ENCODE measurements around the gene TRIAP1.

The TRIAP1 gene

GRCh38 chr12:120408771-120409170, 37.4 kb downstream of the TRIAP1 start:
- Mint-ChIP-seq H3K4me1 (no peaks in the 10 kb centered on the region), H3K27ac (ENCODE audit: low read depth) (no peak overlapping the region), H3K27me3 (peaks cover 10% of the 10 kb centered on the region), H3K9me3 (no peaks in the 10 kb centered on the region), H3K36me3 (ENCODE audit: insufficient read depth) (no peaks in the 10 kb centered on the region), H3K4me3 (no peak overlapping the region)
- ATAC-seq (replicated peaks; ENCODE audit: extremely low read depth, poor library complexity, severe bottlenecking) (no peak), DNase-seq (ENCODE audit: low spot score in 2 of 2) (no peak)

- peaks cover 13% of the 10 kb centered on the region for H3K27me3 Mint-ChIP-seq
- H3K27ac Mint-ChIP-seq (ENCODE audit: low read depth): no peak overlapping the region
- H3K4me1 Mint-ChIP-seq: no peaks in the 10 kb centered on the region
- no peak overlapping the region for H3K4me3 Mint-ChIP-seq
- no peaks in the 10 kb centered on the region for H3K9me3 Mint-ChIP-seq
- H3K36me3 Mint-ChIP-seq (ENCODE audit: insufficient read depth): no peaks in the 10 kb centered on the region
- ATAC-seq (replicated peaks; ENCODE audit: extremely low read depth, poor library complexity, severe bottlenecking) (no peak), DNase-seq (ENCODE audit: low spot score in 2 of 2) (no peak)
These were observed 39.6 kb downstream of the TRIAP1 start for GRCh38 chr12:120406553-120406952.

GRCh38 chr12:120406069-120406468, 40.1 kb downstream of the TRIAP1 start:
- DNase-seq (ENCODE audit: low spot score in 2 of 2): no peak
- Mint-ChIP-seq H3K27ac (ENCODE audit: low read depth) (no peak overlapping the region), H3K4me3 (no peak overlapping the region), H3K9me3 (no peaks in the 10 kb centered on the region), H3K4me1 (no peaks in the 10 kb centered on the region), H3K36me3 (ENCODE audit: insufficient read depth) (no peaks in the 10 kb centered on the region), H3K27me3 (peaks cover 13% of the 10 kb centered on the region)
- no peak for ATAC-seq (replicated peaks; ENCODE audit: extremely low read depth, poor library complexity, severe bottlenecking)

- ATAC-seq (replicated peaks; ENCODE audit: extremely low read depth, poor library complexity, severe bottlenecking): no peak
- Mint-ChIP-seq H3K27ac (ENCODE audit: low read depth) (no peak overlapping the region), H3K4me3 (no peak overlapping the region), H3K27me3 (peaks cover 23% of the 10 kb centered on the region), H3K36me3 (ENCODE audit: insufficient read depth) (no peaks in the 10 kb centered on the region), H3K4me1 (no peaks in the 10 kb centered on the region), H3K9me3 (no peaks in the 10 kb centered on the region)
- no peak for DNase-seq (ENCODE audit: low spot score in 2 of 2)
These were observed 41.9 kb downstream of the TRIAP1 start for GRCh38 chr12:120404271-120404670.

- Mint-ChIP-seq H3K36me3 (ENCODE audit: insufficient read depth) (no peaks in the 10 kb centered on the region), H3K27me3 (peaks cover 23% of the 10 kb centered on the region), H3K4me1 (no peaks in the 10 kb centered on the region)
These were observed 42.3 kb downstream of the TRIAP1 start for GRCh38 chr12:120403869-120404268.

GRCh38 chr12:120402217-120402616, 44.0 kb downstream of the TRIAP1 start:
- H3K27me3 Mint-ChIP-seq: peaks cover 34% of the 10 kb centered on the region
- H3K27ac Mint-ChIP-seq (ENCODE audit: low read depth): no peak overlapping the region

More at GRCh38 chr12:120403869-120404268, 42.3 kb downstream of the TRIAP1 start:
- DNase-seq (ENCODE audit: low spot score in 2 of 2): no peak
- H3K9me3 Mint-ChIP-seq: no peaks in the 10 kb centered on the region
- no peak overlapping the region for H3K27ac Mint-ChIP-seq (ENCODE audit: low read depth)
- ATAC-seq (replicated peaks; ENCODE audit: extremely low read depth, poor library complexity, severe bottlenecking): no peak
- no peak overlapping the region for H3K4me3 Mint-ChIP-seq

GRCh38 chr12:120399531-120399930, 46.7 kb downstream of the TRIAP1 start:
- Mint-ChIP-seq H3K36me3 (ENCODE audit: insufficient read depth) (peaks cover 2% of the 10 kb centered on the region), H3K27me3 (peaks cover 59% of the 10 kb centered on the region), H3K27ac (ENCODE audit: low read depth) (no peak overlapping the region), H3K4me3 (no peak overlapping the region), H3K9me3 (no peaks in the 10 kb centered on the region), H3K4me1 (no peaks in the 10 kb centered on the region)
- no peak for DNase-seq (ENCODE audit: low spot score in 2 of 2)
- no peak for ATAC-seq (replicated peaks; ENCODE audit: extremely low read depth, poor library complexity, severe bottlenecking)

More at GRCh38 chr12:120402217-120402616, 44.0 kb downstream of the TRIAP1 start:
- no peak for DNase-seq (ENCODE audit: low spot score in 2 of 2)
- Mint-ChIP-seq H3K36me3 (ENCODE audit: insufficient read depth) (peaks cover 2% of the 10 kb centered on the region), H3K4me3 (no peak overlapping the region), H3K4me1 (no peaks in the 10 kb centered on the region), H3K9me3 (no peaks in the 10 kb centered on the region)
- ATAC-seq (replicated peaks; ENCODE audit: extremely low read depth, poor library complexity, severe bottlenecking): no peak

GRCh38 chr12:120397824-120398540, 48.2 kb downstream of the TRIAP1 start:
- peaks cover 2% of the 10 kb centered on the region for H3K36me3 Mint-ChIP-seq (ENCODE audit: insufficient read depth)
- H3K4me3 Mint-ChIP-seq: no peak overlapping the region
- no peak for ATAC-seq (replicated peaks; ENCODE audit: extremely low read depth, poor library complexity, severe bottlenecking)
- peaks cover 67% of the 10 kb centered on the region for H3K27me3 Mint-ChIP-seq
- no peaks in the 10 kb centered on the region for H3K4me1 Mint-ChIP-seq
- no peaks in the 10 kb centered on the region for H3K9me3 Mint-ChIP-seq
- DNase-seq (ENCODE audit: low spot score in 2 of 2): no peak
- no peak overlapping the region for H3K27ac Mint-ChIP-seq (ENCODE audit: low read depth)

- Mint-ChIP-seq H3K27ac (ENCODE audit: low read depth) (no peak overlapping the region), H3K9me3 (no peaks in the 10 kb centered on the region), H3K4me1 (no peaks in the 10 kb centered on the region), H3K4me3 (no peak overlapping the region), H3K27me3 (peaks cover 63% of the 10 kb centered on the region), H3K36me3 (ENCODE audit: insufficient read depth) (peaks cover 2% of the 10 kb centered on the region)
- ATAC-seq (replicated peaks; ENCODE audit: extremely low read depth, poor library complexity, severe bottlenecking) (no peak), DNase-seq (ENCODE audit: low spot score in 2 of 2) (no peak)
These were observed 51.5 kb downstream of the TRIAP1 start for GRCh38 chr12:120394483-120395367.
